NOMO-1 (cell line): ENCODE measurements around the gene ITLN2.
"Not testable (repeated sequence)": the region's sequence is repeated elsewhere in the genome, so short reads cannot be mapped to it uniquely, and the experiment has no call there.

ENCODE experiments used
- DNase-seq, 2 experiments: peaks; one replicate each; lab custom pipeline; 2025; ENCODE audit not compliant: unreplicated experiment in 2 of 2; lab: John Stamatoyannopoulos, UW

Gene ITLN2

DNA sequence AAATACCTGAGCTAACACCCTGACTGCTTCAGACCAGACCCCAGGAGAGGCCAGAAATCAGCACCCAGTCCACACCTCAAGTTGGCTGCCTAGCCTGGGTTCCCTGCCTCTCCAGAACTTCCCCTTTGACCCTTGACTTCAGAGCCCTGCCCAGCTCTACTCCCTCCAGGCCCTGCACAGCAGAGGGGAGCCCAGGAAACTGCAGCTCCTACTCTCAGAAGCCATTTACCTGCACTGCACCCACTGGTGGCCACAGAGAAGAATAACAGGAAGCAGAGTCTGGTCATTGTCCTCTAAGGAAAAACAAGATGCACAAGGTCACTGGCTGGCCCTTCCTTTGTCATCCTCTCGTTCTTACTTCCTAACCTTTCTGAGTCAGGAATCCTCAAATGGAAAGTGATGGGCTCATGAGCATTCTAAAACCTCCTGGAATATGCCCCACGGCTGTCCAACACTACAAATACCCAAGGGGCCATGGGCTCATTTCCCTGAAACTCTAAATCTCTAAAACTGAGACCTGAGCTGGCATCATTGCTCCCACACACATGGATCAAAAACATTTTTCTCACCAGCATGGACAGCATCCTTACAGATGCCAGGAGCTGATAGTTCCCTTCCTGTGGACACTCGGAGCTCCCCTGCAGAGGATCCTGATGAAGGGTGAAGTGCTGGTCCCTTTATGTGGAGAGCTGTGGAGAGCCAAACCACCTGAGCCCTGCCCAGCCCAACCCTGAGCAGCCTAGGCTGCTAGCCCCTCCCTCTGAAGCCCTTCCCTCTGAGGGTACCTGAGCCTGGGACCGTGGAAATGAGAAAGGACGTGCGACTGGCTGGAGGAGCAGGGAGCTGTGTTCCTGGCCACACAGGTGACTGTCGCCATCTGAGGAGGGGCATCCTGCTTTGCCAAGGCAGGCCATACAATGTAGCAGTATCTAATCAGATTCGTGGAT, at the start of gene ITLN2:
ITLN2 (minus strand) TSS at position 652 of the 947 bp plus-strand sequence; CDS start at position 584, 68 bp downstream.
- DNase-seq: peak in 1 of 2 experiments; percentile 49

DNA sequence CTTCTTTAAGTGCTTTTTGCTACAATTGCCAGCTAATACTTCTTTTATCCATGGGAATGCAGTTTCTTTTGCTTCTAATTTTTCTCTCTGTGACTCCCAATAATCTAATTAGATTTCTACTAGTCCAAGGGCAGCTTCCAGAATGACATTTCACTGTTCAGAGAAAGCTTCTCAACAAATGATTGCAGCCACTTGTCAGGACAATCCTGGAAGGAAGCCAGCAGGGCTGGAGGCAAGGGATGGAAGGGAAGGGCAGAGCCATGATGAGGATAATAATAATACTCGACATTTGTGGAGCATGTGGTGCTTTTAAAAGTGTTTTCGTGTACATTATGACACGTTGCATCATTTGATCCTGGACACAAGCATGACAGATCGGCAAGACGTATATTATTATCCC, 46.9 kb upstream of the ITLN2 start:
- peak in 1 of 2 experiments; percentile 33 for DNase-seq

DNA sequence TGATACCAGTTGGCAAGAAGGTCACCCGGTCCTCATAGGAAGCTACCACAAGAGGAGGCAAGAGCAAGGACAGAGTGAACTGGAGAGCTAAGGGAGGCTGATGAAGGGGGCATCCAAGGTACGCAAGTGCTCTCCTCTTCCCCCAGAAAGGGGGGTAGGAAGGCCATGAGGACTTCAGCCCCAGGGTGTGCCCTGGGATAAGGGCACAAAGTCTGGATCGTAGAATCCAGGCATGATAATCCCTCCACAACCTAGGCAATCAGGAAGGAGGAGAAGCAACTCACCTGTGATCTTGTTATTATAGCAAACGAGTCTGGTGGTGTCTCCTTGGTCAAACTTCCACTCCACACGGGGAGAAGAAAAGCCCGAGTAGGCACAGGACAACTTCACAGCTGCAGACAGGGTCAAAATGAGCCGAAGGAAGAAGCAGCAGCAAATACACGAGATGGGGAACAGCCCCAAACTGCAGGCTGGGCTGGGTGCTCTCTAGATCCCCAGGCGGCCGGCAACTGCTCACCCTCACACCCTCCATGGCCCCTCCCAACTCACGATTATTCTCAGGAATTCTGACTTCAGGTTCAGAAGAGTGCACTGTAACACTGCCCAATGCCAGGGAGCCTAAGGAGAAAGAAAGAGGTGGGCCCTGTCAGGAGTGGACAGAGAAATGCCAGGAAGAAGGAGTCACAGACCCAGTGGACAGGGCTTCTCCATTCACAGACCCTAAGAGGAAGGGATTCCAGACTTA, 46.3 kb upstream of the ITLN2 start:
- DNase-seq: no peak

DNA sequence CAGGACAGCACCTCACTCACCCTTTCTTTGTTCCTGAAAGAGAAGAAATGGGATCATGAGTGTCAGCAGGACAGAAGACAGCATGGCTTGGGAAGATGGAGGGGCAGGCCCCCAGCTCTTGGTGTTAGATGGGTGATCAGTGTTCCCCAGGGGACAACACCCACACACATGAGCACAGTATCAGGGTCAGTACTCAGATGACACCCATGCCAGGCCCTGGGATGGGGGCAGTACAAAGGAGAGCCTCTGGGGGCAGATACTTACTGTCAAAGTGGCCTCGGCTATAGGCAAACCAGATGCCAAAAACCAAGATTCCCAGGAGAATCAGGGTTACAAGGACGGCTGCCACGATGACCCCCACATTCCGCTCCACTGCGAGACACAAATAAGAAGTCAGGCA, 44.8 kb upstream of the ITLN2 start:
- DNase-seq: no peak

DNA sequence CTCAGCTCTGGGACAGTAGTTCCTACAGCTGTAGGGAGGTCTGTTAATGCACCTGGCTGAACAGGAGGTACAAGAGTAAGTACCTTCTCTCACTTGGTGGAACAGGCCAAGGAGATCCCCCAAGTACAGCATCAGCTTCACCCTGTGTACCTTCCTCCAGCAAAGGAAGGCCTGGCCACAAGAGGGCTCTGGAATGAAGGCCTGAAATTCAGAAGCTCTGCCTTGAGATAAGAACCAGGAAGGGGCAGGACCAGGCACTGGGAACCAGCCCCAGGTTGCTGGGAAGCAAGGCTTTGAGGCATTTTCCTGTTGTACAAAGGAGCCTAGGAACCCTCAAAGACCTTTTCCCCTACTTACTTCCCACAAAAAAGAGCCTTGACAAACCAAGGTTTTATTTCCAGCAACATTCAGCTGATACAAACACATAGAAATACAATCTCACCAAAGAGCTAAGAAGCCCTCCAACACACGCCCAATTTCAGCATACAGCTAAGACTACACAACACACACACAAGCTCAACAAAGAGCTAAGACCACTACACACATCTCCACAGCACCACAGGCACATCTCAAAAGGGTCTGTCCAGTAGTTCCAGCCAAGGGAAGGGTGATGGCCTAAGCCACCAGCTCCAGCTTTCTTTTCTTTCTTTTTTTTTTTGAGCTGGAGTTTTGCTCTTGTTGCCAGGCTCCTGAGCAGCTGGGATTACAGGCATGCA, 42.9 kb upstream of the ITLN2 start:
- DNase-seq: peak in 1 of 2 experiments; percentile 42

DNA sequence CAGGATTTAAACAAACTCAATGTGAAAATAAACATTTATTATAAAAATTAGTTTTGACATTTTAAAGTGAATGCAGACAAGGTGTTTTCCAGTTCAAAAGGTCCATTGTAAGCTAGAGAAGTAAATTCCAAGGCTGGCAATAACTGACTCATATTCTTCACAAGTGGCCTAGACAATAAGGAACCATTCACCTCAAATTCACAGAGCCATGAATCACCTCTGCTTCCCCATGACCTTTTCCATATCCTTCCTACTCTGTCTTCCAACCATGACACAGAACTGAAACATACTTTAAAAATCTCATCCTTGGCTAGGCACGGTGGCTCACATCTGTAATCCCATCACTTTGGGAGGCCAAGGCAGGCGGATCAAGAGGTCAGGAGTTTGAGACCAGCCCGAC, 41.6 kb upstream of the ITLN2 start:
- no peak for DNase-seq

DNA sequence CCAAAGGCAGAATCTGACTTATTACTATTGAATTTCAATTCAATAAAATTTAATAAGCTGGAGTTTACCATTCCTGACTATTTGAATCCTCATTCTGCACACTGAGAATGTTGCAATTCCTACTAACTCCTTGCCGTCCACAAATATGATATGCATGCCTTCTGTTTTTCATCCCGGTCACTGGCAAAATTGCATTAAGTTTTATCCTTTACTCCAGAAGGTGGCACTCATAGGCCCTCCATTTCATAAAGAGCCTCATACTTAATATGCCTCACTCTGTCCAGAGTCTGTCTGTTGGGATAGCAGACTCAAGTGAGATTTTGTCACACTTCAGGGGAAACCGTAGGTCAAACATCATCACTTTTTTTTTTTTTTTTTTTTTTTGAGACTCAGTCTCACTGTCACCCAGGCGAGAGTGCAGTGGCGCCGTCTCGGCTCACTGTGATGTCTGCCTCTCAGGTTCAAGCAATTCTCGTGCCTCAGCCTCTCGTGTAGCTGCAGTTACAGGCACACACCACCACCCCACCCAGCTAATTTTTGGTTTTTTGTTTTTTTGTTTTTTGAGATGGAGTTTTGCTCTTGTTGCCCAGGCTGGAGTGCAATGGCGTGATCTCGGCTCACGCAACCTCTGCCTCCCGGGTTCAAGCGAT, 39.1 kb upstream of the ITLN2 start:
- peak; percentile 18 to 40 for DNase-seq

DNA sequence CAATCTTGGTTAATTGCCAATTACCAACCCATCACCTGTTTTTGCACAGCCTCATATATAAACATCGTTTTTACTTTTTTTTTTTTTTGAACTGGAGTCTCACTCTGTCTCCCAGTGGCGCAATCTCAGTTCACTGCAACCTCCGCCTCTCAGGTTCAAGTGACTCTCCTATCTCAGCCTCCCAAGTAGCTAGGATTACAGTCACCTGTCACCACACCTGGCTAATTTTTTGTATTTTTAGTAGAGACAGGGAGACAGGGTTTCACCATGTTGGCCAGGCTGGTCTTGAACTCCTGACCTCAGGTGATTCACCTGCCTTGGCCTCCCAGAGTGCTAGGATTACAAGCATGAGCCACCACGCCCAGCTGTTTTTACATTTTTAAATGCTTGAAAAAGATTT, 37.4 kb upstream of the ITLN2 start:
- not testable (repeated sequence) for DNase-seq

DNA sequence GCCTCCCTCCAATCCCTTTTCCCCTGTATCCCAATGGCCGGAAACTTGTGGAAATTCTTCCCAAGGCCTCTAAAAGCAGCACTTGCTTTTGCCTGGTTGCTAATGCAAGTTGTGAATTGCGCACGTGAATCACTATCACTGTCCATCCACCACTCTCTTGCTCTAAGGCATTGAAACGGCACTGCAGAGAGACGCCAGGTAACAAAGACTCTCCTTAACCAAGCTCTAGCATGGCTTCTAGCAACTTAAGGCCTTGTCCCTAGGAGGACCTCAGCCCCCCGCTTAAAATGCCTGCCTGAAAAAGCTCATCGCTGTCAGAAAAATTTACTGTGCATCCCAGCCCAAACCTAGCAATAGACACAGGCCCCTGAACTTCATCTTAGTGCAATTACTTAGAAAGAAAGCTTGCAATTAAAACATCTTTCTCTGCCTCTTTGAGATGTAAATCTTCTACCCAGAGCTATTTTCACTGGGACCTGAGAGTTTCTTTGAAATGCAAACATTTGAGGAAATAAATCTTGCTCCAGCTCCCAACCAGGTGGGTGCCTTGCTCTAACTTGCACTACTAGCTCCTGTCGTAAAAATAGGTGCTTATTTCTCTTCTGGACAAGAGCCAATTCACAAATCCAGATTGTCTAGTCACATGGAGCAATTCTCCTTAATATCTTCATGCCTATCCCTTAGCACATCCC, 32.9 kb upstream of the ITLN2 start:
- no peak for DNase-seq

DNA sequence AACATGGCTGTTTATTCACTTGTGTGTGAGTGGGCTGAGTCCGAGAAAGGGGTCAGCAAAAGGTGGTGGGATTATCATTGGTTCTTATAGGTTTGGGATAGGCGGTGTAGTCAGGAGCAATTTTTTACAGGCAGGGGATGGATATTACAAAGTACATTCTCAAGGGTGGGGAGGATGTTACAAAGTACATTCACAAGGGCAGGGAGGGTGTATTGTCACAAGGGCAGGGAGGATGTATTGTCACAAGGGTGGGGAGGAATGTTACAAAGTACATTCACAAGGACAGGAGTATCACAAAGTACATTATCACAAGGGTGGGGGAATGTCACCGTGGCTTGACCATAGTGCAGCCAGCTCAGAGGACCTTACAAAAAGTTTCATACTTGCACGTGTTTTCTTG, 31.1 kb upstream of the ITLN2 start:
- no peak for DNase-seq

DNA sequence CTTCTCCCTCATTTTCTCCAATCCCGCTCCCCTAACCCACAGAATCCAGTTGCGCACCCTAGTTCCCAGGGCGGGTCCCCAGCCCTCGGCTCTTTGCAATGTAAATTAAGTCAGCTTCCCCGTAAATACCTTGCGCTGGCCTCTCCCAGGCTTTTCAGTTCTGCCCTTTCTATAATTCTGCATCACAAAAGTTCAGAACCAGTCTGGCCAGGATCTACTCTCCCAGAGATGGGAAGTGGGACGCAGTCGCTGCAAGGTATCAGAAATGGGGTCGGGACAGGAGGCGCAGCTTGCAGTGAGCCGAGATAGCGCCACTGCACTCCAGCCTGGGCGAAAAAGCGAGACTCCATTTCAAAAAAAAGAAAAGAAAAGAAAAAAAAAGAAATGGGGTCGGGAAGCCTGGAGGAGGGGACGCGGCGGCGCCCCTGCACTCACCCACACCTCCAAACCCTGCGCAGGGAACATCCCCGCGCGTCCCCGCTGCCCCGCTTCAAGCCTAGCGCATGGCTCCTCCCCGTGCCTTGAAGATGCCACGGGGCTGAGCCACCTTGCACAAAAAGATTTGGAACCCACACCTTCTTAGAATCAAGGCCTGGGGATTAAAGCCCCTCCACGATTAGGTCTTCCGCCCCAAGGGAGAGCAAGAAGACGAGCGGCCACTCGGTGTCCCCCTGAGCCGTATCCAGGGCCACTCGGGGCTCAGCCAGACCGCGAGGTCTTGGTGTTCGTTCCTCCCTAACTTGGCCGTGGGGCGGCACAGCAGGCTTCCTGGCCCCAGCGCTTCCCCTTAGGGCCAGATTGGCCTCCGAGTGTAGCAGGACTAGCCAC, 27.2 kb upstream of the ITLN2 start:
- DNase-seq: peak; percentile 20 to 21

DNA sequence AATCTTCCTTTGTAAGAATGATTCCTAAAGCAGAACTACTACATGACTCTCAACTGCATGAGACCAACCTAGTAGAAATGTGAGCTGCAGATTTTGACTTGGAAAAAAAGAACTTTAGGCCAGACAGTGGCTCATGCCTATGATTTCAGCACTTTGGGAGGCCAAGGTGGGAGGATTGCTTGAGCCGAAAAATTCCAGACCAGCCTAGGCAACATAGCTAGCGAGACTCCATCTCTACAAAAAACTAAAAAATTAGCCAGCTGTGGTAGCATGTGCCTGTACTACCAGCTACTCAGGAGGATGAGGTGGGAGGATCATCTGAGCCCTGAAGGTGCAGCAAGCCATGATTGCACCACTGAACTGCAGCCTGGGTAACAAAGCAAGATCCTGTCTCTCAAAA, 24.7 kb upstream of the ITLN2 start:
- no peak for DNase-seq

DNA sequence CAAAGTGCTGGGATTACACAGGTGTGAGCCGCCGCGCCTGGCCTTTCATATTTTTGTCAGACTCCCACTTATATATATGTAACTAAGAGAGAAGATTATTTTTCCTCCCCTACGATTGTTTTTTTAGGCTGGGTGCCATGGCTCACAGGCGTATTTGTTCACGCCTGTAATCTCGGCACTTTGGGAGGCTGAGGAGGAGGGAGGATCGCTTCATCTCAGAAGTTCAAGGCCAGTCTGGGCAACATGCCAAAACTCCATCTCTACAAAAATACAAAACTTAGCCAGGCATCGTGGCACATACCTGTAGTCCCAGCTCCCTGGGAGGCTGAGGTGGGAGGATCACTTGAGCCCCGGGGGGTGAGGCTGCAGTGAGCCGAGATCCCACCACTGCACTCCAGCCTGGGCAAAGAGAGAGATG, 23.9 kb upstream of the ITLN2 start:
- DNase-seq: no peak

DNA sequence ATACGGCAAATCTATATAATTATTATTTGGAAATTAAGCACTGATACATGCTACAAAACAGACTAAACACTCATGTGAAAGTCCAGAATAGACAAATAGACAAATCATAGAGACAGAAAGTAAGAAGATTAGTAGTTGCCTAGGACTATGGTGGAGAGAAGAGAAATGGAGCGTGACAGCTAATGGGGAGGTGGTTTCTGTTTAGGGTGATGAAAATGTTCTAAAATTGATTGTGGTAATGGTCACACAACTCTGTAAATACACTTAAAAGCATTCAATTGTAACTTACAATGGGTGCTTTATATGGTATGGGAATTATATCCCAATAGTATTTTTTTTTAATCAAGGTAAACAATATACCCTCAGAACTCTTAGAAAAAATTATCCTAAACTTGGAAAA, 20.4 kb upstream of the ITLN2 start:
- DNase-seq: no peak

DNA sequence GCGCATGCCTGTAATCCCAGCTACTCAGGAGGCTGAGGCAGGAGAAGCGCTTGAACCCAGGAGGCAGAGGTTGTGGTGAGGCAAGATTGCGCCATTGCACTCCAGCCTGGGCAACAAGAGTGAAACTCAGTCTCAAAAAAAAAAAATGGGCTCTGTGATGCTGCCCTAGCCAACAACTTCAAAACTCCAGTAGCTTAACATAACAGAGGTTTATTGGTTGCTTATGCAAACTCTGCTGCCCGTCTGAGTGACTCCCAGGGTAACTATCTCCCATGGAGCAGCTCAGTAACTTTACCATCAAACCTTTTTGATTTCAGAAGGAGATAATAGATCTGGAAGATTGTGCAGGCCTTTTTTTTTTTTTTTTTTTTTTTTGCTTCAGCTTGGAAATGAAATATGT, 18.9 kb upstream of the ITLN2 start:
- no peak for DNase-seq

DNA sequence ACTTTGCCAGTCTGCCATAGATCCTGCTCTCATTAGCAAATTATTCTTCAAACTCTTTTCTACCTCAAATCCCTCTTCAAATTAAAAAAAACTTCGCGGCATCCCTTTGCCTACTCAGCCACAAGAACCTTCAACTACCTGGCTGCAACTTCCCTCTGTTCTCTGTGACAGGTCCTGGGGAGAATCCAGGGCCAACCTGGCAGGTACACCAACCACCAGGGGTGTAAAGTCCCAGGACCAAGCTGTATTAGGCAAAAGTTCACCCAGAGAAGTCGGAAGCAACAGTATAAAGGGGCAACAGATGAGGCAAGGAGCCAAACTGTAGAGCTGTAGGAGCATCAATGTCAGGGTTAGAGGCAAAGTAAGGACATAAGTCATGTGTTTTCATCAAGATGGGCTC, 18.3 kb upstream of the ITLN2 start:
- DNase-seq: no peak

DNA sequence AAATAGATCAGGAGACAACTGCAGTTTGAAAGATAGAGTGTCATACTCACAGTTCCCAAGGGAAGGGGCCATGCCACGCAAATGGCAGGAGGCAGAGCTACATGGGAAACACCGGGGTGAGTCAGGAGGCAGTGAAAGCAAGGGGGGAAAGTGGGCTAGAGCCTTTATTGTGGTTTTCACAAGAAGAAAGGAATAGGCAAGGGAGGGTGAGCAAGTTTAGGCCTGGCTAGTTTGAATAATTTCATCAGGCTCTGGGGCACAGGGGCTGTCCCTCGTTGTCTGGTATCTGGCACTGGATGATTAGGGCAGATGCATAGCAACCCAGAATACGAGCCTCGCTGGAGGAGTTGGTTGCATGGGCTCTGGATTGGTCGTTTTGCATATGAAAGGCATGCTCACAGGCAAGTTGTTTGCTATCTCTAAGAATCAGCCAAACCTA, 17.0 kb upstream of the ITLN2 start:
- no peak for DNase-seq

DNA sequence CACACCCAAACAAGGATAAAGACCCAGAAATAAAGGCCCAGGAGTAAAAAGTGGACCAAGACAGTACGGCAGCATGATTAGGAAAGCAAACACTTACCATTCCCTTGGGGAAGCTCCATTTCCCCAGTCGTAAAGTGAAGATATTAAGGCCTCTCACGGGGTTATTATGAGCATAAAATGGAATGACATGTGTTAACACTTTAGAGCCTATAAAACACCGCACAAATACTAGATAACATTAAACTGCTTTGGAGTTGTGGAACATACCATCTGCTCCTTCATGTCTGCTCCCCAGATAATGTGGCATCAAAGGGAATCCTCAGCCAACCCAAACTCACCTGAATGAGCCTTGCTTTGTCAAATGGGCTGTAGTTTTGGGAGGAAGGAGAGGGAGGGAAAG, 8.9 kb upstream of the ITLN2 start:
- DNase-seq: no peak

DNA sequence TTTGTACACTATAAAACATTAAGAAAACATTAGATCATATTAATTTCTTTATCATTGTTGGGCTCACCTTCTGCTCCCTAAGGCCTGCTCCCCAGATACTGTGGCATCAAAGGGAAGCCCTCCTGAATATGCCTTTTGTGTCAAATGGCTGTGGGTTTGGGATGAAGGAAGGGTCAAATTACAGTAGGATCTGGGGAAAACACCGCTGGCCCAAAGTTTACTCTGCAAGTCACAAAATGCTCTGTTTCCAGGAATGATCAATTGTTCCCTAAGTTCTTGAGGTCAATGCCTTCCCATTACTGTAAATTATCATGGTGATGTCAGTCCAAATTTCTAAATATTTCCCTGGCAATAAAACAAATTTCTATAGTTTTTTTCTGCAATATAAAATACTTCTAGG, 6.8 kb upstream of the ITLN2 start:
- no peak for DNase-seq
